ENCODE measurements around the gene ZNF593.

Gene ZNF593

DNA sequence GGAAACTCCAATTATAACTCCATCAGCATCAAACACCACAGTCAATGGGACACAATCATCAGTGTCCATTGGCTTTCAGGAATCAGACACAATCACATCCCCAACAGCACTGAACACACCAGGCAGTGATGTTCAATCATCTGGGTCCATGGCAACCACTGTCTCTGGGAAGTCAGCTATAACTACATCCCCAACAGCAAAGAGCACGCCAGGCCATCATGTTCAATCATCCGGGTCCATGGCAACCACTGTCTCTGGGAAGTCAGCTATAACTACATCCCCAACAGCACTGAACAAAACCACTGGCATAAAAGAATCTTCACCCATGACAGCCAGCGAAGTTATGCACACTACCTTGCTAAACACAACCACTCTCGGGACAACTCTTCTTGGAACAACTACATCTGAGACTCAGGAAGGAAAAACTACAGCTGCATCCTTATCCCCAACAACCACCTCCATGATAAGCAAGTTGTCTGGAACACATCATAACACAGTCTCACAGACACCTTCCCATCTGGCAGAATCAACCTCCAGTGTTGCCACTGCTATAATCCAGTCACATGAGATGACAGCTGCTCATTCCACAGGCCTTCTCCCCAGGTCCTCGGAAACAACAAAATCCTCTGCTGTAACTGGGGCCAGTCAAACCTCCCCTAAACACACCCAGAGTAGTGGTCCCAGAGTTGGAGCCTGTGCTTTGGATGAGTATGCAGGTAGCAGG, 40.6 kb downstream of the ZNF593 start:
- no peak for DNase-seq (ENCODE audit: low spot score)

DNA sequence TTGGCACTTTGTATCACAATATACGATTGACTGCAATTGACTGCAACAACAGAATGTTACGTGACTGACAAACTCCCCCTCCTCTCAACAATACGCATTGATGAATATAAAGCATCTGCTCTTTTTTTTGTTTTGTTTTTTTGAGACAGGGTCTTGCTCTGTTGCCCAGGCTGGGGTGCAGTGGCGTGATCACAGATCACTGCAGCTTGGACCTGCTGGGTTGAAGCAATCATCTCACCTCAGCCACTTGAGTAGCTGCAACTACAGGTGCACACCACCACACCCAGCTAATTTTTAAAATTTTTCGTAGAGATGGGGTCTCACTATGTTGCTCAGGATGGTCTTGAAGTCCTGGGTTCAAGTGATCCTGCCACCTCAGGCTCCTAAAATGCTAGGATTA, 43.0 kb downstream of the ZNF593 start:
- no peak for DNase-seq (ENCODE audit: low spot score)

GRCh38 chr1:26213335-26213905, 43.7 kb downstream of the ZNF593 start:
- no peak for DNase-seq (ENCODE audit: low spot score)

GRCh38 chr1:26215246-26215645, 45.5 kb downstream of the ZNF593 start:
- DNase-seq (ENCODE audit: low spot score): no peak

- DNase-seq (ENCODE audit: low spot score): no peak
Observed at GRCh38 chr1:26218906-26219494, 49.3 kb downstream of the ZNF593 start.
